IMR-90 (cell line): ENCODE results near the gene C19orf53.

Experiments
- BHLHE40 ChIP-seq: fragments of 150-350 bp; IDR thresholded peaks from 2 replicates; pipeline ENCODE4 v1.6.1; 2016; ENCODE audit warnings: mild to moderate bottlenecking, low read depth, low read length
- CEBPB ChIP-seq: IDR thresholded peaks from 2 replicates; pipeline ENCODE4 v1.6.1; 2012; ENCODE audit warnings: low read depth, low read length, improper control_type of control experiment
- CHD1 ChIP-seq: IDR thresholded peaks from 2 replicates; pipeline ENCODE4 v1.6.1; 2012; ENCODE audit warnings: low read depth, low read length, improper control_type of control experiment
- ELK1 ChIP-seq: fragments of 150-350 bp; IDR thresholded peaks from 2 replicates; pipeline ENCODE4 v1.6.1; 2016; ENCODE audit warnings: low read depth, mild to moderate bottlenecking, low read length, moderate library complexity, borderline replicate concordance
- FOS ChIP-seq: fragments of 150-350 bp; IDR thresholded peaks from 2 replicates; pipeline ENCODE4 v1.6.1; 2016; ENCODE audit warnings: low read depth, low read length
- MAFK ChIP-seq: IDR thresholded peaks from 2 replicates; pipeline ENCODE4 v1.6.1; 2012; ENCODE audit warnings: low read depth, low read length, improper control_type of control experiment
- MAZ ChIP-seq: IDR thresholded peaks from 2 replicates; pipeline ENCODE4 v1.6.1; 2012; ENCODE audit warnings: low read depth, mild to moderate bottlenecking, low read length, improper control_type of control experiment, moderate library complexity, borderline replicate concordance
- MXI1 ChIP-seq: IDR thresholded peaks from 2 replicates; pipeline ENCODE4 v1.6.1; 2012; ENCODE audit warnings: low read depth, mild to moderate bottlenecking, low read length, moderate library complexity, borderline replicate concordance
- POLR2A ChIP-seq: IDR thresholded peaks from 2 replicates; pipeline ENCODE4 v1.6.1; 2012; ENCODE audit warnings: mild to moderate bottlenecking, low read depth, low read length
- RAD21 ChIP-seq: IDR thresholded peaks from 2 replicates; pipeline ENCODE4 v1.6.1; 2012; ENCODE audit warnings: low read length, improper control_type of control experiment
- RCOR1 ChIP-seq: IDR thresholded peaks from 2 replicates; pipeline ENCODE4 v1.6.1; 2012; ENCODE audit warnings: mild to moderate bottlenecking, low read length, improper control_type of control experiment; ENCODE audit not compliant: insufficient replicate concordance
- RFX5 ChIP-seq: IDR thresholded peaks from 2 replicates; pipeline ENCODE4 v1.8.0; 2012; ENCODE audit warnings: low read depth, mild to moderate bottlenecking, low read length, moderate library complexity
- SMC3 ChIP-seq: fragments of 150-350 bp; IDR thresholded peaks from 2 replicates; pipeline ENCODE4 v1.6.1; 2016; ENCODE audit warnings: low read depth, mild to moderate bottlenecking, antibody characterized with exemption, low read length, moderate library complexity
- TF ChIP-seq, protein P1 (sequence below): conservative IDR thresholded peaks from 2 replicates; pipeline ENCODE4 v1.5.1; 2012; ENCODE audit warnings: mild to moderate bottlenecking, low read depth, low read length, improper control_type of control experiment

- no peak for TF ChIP-seq POLR2A
- TF ChIP-seq, protein P1, sequence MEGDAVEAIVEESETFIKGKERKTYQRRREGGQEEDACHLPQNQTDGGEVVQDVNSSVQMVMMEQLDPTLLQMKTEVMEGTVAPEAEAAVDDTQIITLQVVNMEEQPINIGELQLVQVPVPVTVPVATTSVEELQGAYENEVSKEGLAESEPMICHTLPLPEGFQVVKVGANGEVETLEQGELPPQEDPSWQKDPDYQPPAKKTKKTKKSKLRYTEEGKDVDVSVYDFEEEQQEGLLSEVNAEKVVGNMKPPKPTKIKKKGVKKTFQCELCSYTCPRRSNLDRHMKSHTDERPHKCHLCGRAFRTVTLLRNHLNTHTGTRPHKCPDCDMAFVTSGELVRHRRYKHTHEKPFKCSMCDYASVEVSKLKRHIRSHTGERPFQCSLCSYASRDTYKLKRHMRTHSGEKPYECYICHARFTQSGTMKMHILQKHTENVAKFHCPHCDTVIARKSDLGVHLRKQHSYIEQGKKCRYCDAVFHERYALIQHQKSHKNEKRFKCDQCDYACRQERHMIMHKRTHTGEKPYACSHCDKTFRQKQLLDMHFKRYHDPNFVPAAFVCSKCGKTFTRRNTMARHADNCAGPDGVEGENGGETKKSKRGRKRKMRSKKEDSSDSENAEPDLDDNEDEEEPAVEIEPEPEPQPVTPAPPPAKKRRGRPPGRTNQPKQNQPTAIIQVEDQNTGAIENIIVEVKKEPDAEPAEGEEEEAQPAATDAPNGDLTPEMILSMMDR, result no peak
- no peak for TF ChIP-seq CHD1
- TF ChIP-seq ELK1, result no peak
- TF ChIP-seq RAD21, result no peak
- no peak for TF ChIP-seq CEBPB
- no peak for TF ChIP-seq MXI1
- no peak for TF ChIP-seq BHLHE40
- TF ChIP-seq RCOR1, result no peak
- TF ChIP-seq FOS, result no peak
- TF ChIP-seq RFX5, result no peak
- TF ChIP-seq MAFK, result no peak
- TF ChIP-seq MAZ, result no peak
- no peak for TF ChIP-seq SMC3
Observed at GRCh38 chr19:13819238-13819637, 45.0 kb downstream of the C19orf53 start.
